GM12875 (cell line): ENCODE data around the gene TBL1X.
A peak's percentile ranks its signal among the peaks of the same experiment; 100 is the strongest.

Experiments
- H3K4me3 ChIP-seq: one replicate; pipeline ENCODE4 v1.5.1; 2011; ENCODE audit warnings: low read depth, low read length, control low read depth
- CTCF ChIP-seq: IDR thresholded peaks from 2 replicates; pipeline ENCODE4 v1.5.1; 2011; ENCODE audit warnings: low read depth, mild to moderate bottlenecking, control low read depth, inconsistent platforms, low read length, moderate library complexity, borderline replicate concordance; ENCODE audit not compliant: insufficient read depth

The TBL1X gene

GRCh38 chrX:9461087-9461486 is 3.8 kb upstream of the TBL1X start:
- no peak overlapping the region for H3K4me3 ChIP-seq
- TF ChIP-seq CTCF: no peak

- no peak overlapping the region for H3K4me3 ChIP-seq
- TF ChIP-seq CTCF: no peak
Measured at GRCh38 chrX:9462456-9462855, 2.4 kb upstream of the TBL1X start.

- H3K4me3 ChIP-seq: peak overlapping the region; percentile 68
- TF ChIP-seq CTCF: no peak
Measured at GRCh38 chrX:9465380-9466123, 694 bp downstream of the TBL1X start.

GRCh38 chrX:9466124-9466495 is 1.3 kb downstream of the TBL1X start:
- no peak for TF ChIP-seq CTCF
- H3K4me3 ChIP-seq: peak overlapping the region; percentile 68

- no peak for TF ChIP-seq CTCF
- H3K4me3 ChIP-seq: no peak overlapping the region
Measured at GRCh38 chrX:9466736-9467135, 1.9 kb downstream of the TBL1X start.

GRCh38 chrX:9467146-9467545 is 2.3 kb downstream of the TBL1X start:
- no peak for TF ChIP-seq CTCF
- H3K4me3 ChIP-seq: no peak overlapping the region

DNA sequence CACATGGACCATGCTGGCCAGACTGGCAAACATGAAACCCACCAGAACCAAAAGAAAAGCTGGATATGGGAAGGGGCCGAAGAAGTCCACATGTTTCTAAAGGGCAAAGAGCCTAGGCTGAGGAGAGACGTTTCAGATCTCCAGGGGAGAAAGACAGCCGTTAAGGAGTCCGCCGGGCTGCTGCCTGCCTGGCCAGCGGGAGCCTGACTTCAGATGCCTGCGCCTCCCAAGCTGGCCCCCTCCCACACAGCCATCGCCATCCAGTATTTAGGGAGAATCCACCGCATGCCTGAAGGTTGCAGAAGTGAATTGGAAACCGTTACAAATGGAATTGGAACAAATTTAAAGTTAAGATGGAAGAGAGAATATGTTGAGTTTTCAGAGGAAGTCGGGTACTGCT is 2.9 kb downstream of the TBL1X start:
- H3K4me3 ChIP-seq: no peak overlapping the region
- TF ChIP-seq CTCF: no peak
